GM12878 (cell line): ENCODE data around the gene SP110. TPM values are rescaled to one million over a fixed set of nuclear protein-coding genes. Genes with fewer than 3 reads are reported as not detected.

Source experiments
- ATAC-seq: fragments of 200-7000 bp; cut with Tn5 transposase; 3 replicates; pipeline ENCODE4 v1.9.1; 2020; ENCODE audit warnings: mild to moderate bottlenecking, moderate library complexity
- BruUV-seq: library from RNA; stranded (reverse); fragments of 400-500 nt; replicated peaks from 2 replicates; lab custom pipeline; 2021; lab: Mats Ljungman, UMichigan
- CTCF ChIA-PET: fragments of 300-600 bp; sonication (Branson Sonifier 250); formaldehyde crosslinking; extraction: SDS; loops from one replicate; lab custom pipeline; 2021; ENCODE audit warnings: inconsistent platforms; lab: Yijun Ruan, JAX
- POLR2A ChIA-PET: fragments of 350-600 bp; formaldehyde crosslinking; extraction: SDS; loops from one replicate; lab custom pipeline; 2021; ENCODE audit warnings: inconsistent platforms; lab: Charles Lee
- RAD21 ChIA-PET: fragments of 300-600 bp; sonication (Branson Sonifier 250); formaldehyde crosslinking; loops from one replicate; lab custom pipeline; 2023; ENCODE audit warnings: antibody characterized with exemption; ENCODE audit not compliant: unreplicated experiment; lab: Charles Lee
- SMC1A ChIA-PET: fragments of 300-600 bp; sonication (Branson Sonifier 250); formaldehyde crosslinking; loops from one replicate; lab custom pipeline; 2023; ENCODE audit not compliant: unreplicated experiment, uncharacterized antibody; lab: Charles Lee
- DNase-seq: peaks from one replicate; pipeline ENCODE4 v3.0.0-alpha.2; 2011; ENCODE audit warnings: low read depth, low spot score
- FAIRE-seq: peaks from 3 replicates; lab custom pipeline; 2011; peaks lifted over from hg19 to GRCh38; lab: Jason Lieb, UNC
- H2AFZ ChIP-seq: 2 replicates; pipeline ENCODE4 v1.6.0; 2011; ENCODE audit warnings: low read depth, low read length, control low read depth; ENCODE audit not compliant: control insufficient read depth
- H3K27ac ChIP-seq: 2 replicates; pipeline ENCODE4 v1.5.1; 2011; ENCODE audit warnings: control low read depth; ENCODE audit not compliant: control insufficient read depth, insufficient read depth
- H3K27me3 ChIP-seq, 2 experiments: replicated peaks in 1 of 2; 2 replicates each; pipeline versions ENCODE4 v1.6.0 to v1.6.1; 2011; ENCODE audit warnings: low read length in 1 of 2; ENCODE audit not compliant: control insufficient read depth in 2 of 2, insufficient read depth in 2 of 2
- H3K36me3 ChIP-seq, 2 experiments: 2 replicates each; pipeline ENCODE4 v1.5.1; 2011; ENCODE audit warnings: low read length in 1 of 2; ENCODE audit not compliant: control insufficient read depth in 2 of 2, insufficient read depth in 2 of 2
- H3K4me1 ChIP-seq: 2 replicates; pipeline ENCODE4 v1.6.1; 2011; ENCODE audit warnings: mild to moderate bottlenecking, low read length, moderate library complexity, mixed read lengths; ENCODE audit not compliant: control insufficient read depth, insufficient read depth
- H3K4me2 ChIP-seq: 2 replicates; pipeline ENCODE4 v1.6.0; 2011; ENCODE audit warnings: control low read depth; ENCODE audit not compliant: control insufficient read depth, insufficient read depth
- H3K4me3 ChIP-seq: fragments of 200-600 bp; sonication (generic); 2 replicates; pipeline ENCODE4 v1.5.1; 2016
- H3K79me2 ChIP-seq: 2 replicates; pipeline ENCODE4 v1.6.0; 2011; ENCODE audit warnings: low read length; ENCODE audit not compliant: control insufficient read depth, insufficient read depth
- H3K9ac ChIP-seq: 2 replicates; pipeline ENCODE4 v1.8.0; 2011; ENCODE audit warnings: low read length, control low read depth, mixed read lengths; ENCODE audit not compliant: control insufficient read depth, insufficient read depth
- H3K9me3 ChIP-seq: replicated peaks from 3 replicates; pipeline ENCODE4 v1.5.1; 2011; ENCODE audit warnings: mild to moderate bottlenecking, low read length; ENCODE audit not compliant: control insufficient read depth, insufficient read depth
- H4K20me1 ChIP-seq: 2 replicates; pipeline ENCODE4 v1.6.0; 2011; ENCODE audit not compliant: control insufficient read depth, insufficient read depth
- ATF7 ChIP-seq: fragments of 450-650 bp; IDR thresholded peaks from 2 replicates; pipeline ENCODE4 v1.6.1; 2016; ENCODE audit warnings: low read depth, mild to moderate bottlenecking
- CEBPZ ChIP-seq: fragments of 150-350 bp; IDR thresholded peaks from 2 replicates; pipeline ENCODE4 v1.6.1; 2016; ENCODE audit warnings: low read depth, low read length
- CREB1 ChIP-seq: IDR thresholded peaks from 2 replicates; pipeline ENCODE4 v1.6.1; 2012; ENCODE audit warnings: low read depth, mild to moderate bottlenecking, inconsistent platforms
- EP300 ChIP-seq, 2 experiments: fragments of 150-350 bp in 1 of 2; IDR thresholded peaks; 2 replicates each; pipeline ENCODE4 v1.6.1; 2011 to 2012; ENCODE audit warnings: low read depth in 2 of 2, low read length in 2 of 2, borderline replicate concordance in 1 of 2, improper control_type of control experiment in 1 of 2, inconsistent platforms in 1 of 2; ENCODE audit not compliant: control insufficient read depth in 1 of 2
- ETV6 ChIP-seq, 2 experiments: fragments of 450-650 bp in 1 of 2; IDR thresholded peaks in 1 of 2; conservative IDR thresholded peaks in 1 of 2; 2 replicates each; pipeline ENCODE4 v1.6.1; 2014; ENCODE audit warnings: antibody characterized with exemption in 1 of 2, borderline replicate concordance in 1 of 2, low read depth in 1 of 2, mild to moderate bottlenecking in 1 of 2, moderate library complexity in 1 of 2
- NBN ChIP-seq: fragments of 450-650 bp; IDR thresholded peaks from 2 replicates; pipeline ENCODE4 v1.6.1; 2016
- NFIC ChIP-seq: IDR thresholded peaks from 2 replicates; pipeline ENCODE4 v1.6.1; 2012; ENCODE audit warnings: low read depth, mild to moderate bottlenecking, inconsistent platforms, low read length, moderate library complexity
- NR2F1 ChIP-seq: fragments of 450-650 bp; conservative IDR thresholded peaks from 2 replicates; pipeline ENCODE4 v1.6.1; 2017; ENCODE audit warnings: mild to moderate bottlenecking
- POLR2AphosphoS5 ChIP-seq: IDR thresholded peaks from 2 replicates; pipeline ENCODE4 v1.6.1; 2011; ENCODE audit warnings: mild to moderate bottlenecking, low read length, inconsistent platforms
- RCOR1 ChIP-seq: conservative IDR thresholded peaks from 2 replicates; pipeline ENCODE4 v1.6.1; 2012; ENCODE audit warnings: low read depth, low read length, improper control_type of control experiment
- SUZ12 ChIP-seq: fragments of 200-600 bp; sonication (generic); IDR thresholded peaks from one replicate; pipeline ENCODE4 v1.6.1; 2018; ENCODE audit warnings: antibody characterized with exemption, mild to moderate bottlenecking; ENCODE audit not compliant: unreplicated experiment
- WRNIP1 ChIP-seq: IDR thresholded peaks from 2 replicates; pipeline ENCODE4 v1.6.1; 2011; ENCODE audit warnings: low read depth, low read length, improper control_type of control experiment, borderline replicate concordance
- ZNF207 ChIP-seq: fragments of 450-650 bp; IDR thresholded peaks from 2 replicates; pipeline ENCODE4 v1.6.1; 2014; ENCODE audit warnings: antibody characterized with exemption, mild to moderate bottlenecking, borderline replicate concordance
- ZNF687 ChIP-seq: fragments of 450-650 bp; IDR thresholded peaks from 2 replicates; pipeline ENCODE4 v1.6.1; 2017; ENCODE audit warnings: mild to moderate bottlenecking, moderate library complexity
- ZZZ3 ChIP-seq: IDR thresholded peaks from 2 replicates; pipeline ENCODE4 v1.6.1; 2011; ENCODE audit warnings: low read depth; ENCODE audit not compliant: control insufficient read depth, insufficient read length
- whole genome bisulfite sequencing: methylation state at CpG from one replicate; pipeline ENCODE4 v1.1.6; 2016; ENCODE audit warnings: low lambda C conversion rate; ENCODE audit not compliant: insufficient replicate concordance, insufficient coverage; ENCODE audit errors: missing lambda C conversion rate; 5-methylcytosine and 5-hydroxymethylcytosine counted together
- in situ Hi-C: fragments of 300-500 bp; cut with MboI; formaldehyde crosslinking; loops from 9 replicates; pipeline ENCODE4 v1.14.3; 2018; ENCODE audit warnings: mixed read lengths
- intact Hi-C: fragments of 100-400 bp; cut with micrococcal nuclease; formaldehyde crosslinking; loops from one replicate; pipeline ENCODE4 v1.14.2; 2022; ENCODE audit not compliant: unreplicated experiment
- polyA plus RNA-seq, 11 experiments: library from polyadenylated mRNA; depleted of rRNA in 4 of 11; unstranded in 6 of 11; stranded (reverse) in 5 of 11; fragments of >200 nt; fragmentation: Nextera tagmentation in 4 of 11; fragmentation: Illumina TruSeq in 1 of 11; extraction: Ambion mirVana in 4 of 11; extraction: Trizol in 1 of 11; gene quantifications; 1 replicate in 1 of 11; 2 replicates in 10 of 11; pipeline versions ENCODE4 v1.2.1 to v1.2.3, GENCODE V29; 2011 to 2016; ENCODE audit warnings: inconsistent platforms in 2 of 11, missing spikeins in 2 of 11, low read depth in 1 of 11
- total RNA-seq, 4 experiments: library from RNA; depleted of rRNA in 3 of 4; stranded (reverse); fragments of >200 nt in 3 of 4; fragmentation: Illumina TruSeq in 1 of 4; extraction: Trizol in 1 of 4; gene quantifications; 2 replicates each; pipeline versions ENCODE4 v1.2.1 to v1.2.3, GENCODE V29; 2013 to 2021

The SP110 gene
- total and polyA plus RNA-seq, 10 of the 15 experiments (the other 5 are each of a cell fraction or from before 2014, with no cell fraction given): 81.2 to 149 (median 100) TPM

GRCh38 chr2:230225486-230225885 lies 5.7 kb upstream of the SP110 start, which contains the start of gene SP140:
Gene SP140, plus strand, starts transcription at chr2:230225736. Its CDS starts 109 bp downstream, at chr2:230225845.
- peak; percentile 77 for ATAC-seq
- WGBS: under 1% methylated on average over 8 of the region's 8 CpGs
- SMC1A ChIA-PET: interaction anchor here (0.8 to 5.7 kb wide), 15 partner anchors 9 to 389 kb away, joined by 3 to 82 read pairs (median 4); partner anchors contain the start of gene SP140L
- peak; percentile 98 for FAIRE-seq
- POLR2A ChIA-PET: interaction anchor here (1.0 to 2.7 kb wide), 13 partner anchors 8 to 377 kb away, joined by 3 to 11 read pairs (median 6); partner anchors contain the start of genes SP100 and SP140L
- Histone ChIP-seq H3K27me3 (no peaks in the 10 kb centered on the region), H3K9ac (peak within 1 kb of the TSS; percentile 73), H3K79me2 (peaks cover 42% of the 10 kb centered on the region), H3K27ac (peak within 1 kb of the TSS; percentile 68), H3K4me2 (peak within 1 kb of the TSS; percentile 97), H3K36me3 (no peaks in the 10 kb centered on the region; a peak in 1 of 4 replicates), H3K4me3 (peak within 1 kb of the TSS; percentile 72), H3K4me1 (peaks cover 48% of the 10 kb centered on the region), H4K20me1 (no peaks in the 10 kb centered on the region), H3K9me3 (peaks cover 7% of the 10 kb centered on the region), H2AFZ (peak within 1 kb of the TSS; percentile 42)
- in situ Hi-C loops (no loop called here), intact Hi-C loops (loop anchor here (5.0 to 10.0 kb wide), 3 partner anchors 102 to 489 kb away; partner anchors contain the start of genes CAB39 and SP140L)
- BruUV-seq: no TSS peak
- CTCF ChIA-PET: interaction anchor here (0.5 to 1.7 kb wide), 5 partner anchors 22 to 538 kb away, joined by 3 to 7 read pairs (median 3); partner anchors contain the start of gene SP100
- RAD21 ChIA-PET: interaction anchor here (0.9 to 4.4 kb wide), 16 partner anchors 8 to 573 kb away, joined by 3 to 37 read pairs (median 4); partner anchors contain the start of gene SP140L
- peak; percentile 80 for DNase-seq
- TF ChIP-seq ATF7 (peak; percentile 96), WRNIP1 (no peak), CREB1 (peak; percentile 91), CEBPZ (no peak), NFIC (no peak), ETV6 (conservative IDR thresholded peaks at IDR 0.05 in 1 of 2, IDR thresholded peaks at IDR 0.05 in 1 of 2; ENCODE audit: borderline replicate concordance in 1 of 2, low read depth in 1 of 2) (peak in 1 of 2 experiments; percentile 72; a peak in 2 of 4 replicates), ZNF207 (no peak), NBN (peak; percentile 74), ZZZ3 (no peak), POLR2AphosphoS5 (peak; percentile 95), RCOR1 (no peak), ZNF687 (peak; percentile 78; the same call in 1 of the 2 replicates), SUZ12 (no peak), NR2F1 (no peak), EP300 (IDR thresholded peaks at IDR 0.05; ENCODE audit: borderline replicate concordance in 1 of 2, control insufficient read depth in 1 of 2, low read depth in 2 of 2, low read length in 2 of 2) (no peak)
